ENCODE results near the gene POLR2E. TPM values are rescaled to one million over a fixed set of nuclear protein-coding genes. Genes with fewer than 3 reads are reported as not detected.

POLR2E gene
- total and polyA plus RNA-seq, 9 of the 15 experiments (the other 6 are each of a cell fraction or from before 2014, with no cell fraction given): 3.4 to 413 (median 244) TPM

DNA sequence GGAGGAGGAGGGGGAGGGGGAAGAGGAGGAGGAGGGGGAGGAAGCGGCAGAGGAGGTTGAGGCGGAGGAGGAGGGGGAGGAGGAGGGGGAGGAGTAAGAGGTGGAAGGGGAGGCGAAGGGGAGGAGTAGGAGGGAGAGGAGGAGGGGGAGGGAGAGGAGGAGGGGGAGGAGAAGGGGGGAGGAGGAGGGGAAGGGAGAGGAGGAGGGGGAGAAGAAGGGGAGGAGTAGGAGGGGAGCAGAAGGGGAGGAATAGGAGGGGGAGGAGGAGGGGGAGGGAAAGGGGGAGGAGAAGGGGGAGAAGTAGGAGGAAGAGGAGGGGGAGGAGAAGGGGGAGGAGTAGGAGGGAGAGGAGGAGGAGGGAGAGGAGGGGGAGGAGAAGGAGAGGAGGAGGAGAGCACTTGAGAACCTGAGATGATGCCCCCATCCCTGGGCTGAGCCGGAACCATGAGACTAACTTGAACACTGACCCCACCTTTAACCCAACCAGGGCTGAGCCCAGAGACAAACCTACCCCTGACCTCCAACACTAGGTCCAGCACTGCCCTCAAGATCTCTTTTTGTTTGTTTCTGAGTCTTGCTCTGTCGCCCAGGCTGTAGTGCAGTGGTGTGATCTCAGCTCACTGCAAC lies 42.7 kb downstream of the POLR2E start:
- POLR2A ChIA-PET: no interaction called here
- DNase-seq (ENCODE audit: extremely low read depth in 1 of 4, low spot score in 3 of 4): peak in 3 of 4 experiments; percentile 18 to 45 (median 40)
- TF ChIP-seq TCF7 (IDR thresholded peaks at IDR 0.05; ENCODE audit: borderline replicate concordance) (no peak), ZNF253 (CRISPR knock-in tag; conservative IDR thresholded peaks at IDR 0.05) (no peak), RREB1 (CRISPR knock-in tag; IDR thresholded peaks at IDR 0.05) (no peak), SIN3B (IDR thresholded peaks at IDR 0.05; ENCODE audit: low read depth) (no peak), PCBP2 (IDR thresholded peaks at IDR 0.05; ENCODE audit: low read depth, low read length, poor library complexity, severe bottlenecking) (peak; percentile 62)
- TF ChIP-seq, protein P1, sequence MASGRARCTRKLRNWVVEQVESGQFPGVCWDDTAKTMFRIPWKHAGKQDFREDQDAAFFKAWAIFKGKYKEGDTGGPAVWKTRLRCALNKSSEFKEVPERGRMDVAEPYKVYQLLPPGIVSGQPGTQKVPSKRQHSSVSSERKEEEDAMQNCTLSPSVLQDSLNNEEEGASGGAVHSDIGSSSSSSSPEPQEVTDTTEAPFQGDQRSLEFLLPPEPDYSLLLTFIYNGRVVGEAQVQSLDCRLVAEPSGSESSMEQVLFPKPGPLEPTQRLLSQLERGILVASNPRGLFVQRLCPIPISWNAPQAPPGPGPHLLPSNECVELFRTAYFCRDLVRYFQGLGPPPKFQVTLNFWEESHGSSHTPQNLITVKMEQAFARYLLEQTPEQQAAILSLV (tag; IDR thresholded peaks at IDR 0.05): no peak
- TF ChIP-seq, protein P2, sequence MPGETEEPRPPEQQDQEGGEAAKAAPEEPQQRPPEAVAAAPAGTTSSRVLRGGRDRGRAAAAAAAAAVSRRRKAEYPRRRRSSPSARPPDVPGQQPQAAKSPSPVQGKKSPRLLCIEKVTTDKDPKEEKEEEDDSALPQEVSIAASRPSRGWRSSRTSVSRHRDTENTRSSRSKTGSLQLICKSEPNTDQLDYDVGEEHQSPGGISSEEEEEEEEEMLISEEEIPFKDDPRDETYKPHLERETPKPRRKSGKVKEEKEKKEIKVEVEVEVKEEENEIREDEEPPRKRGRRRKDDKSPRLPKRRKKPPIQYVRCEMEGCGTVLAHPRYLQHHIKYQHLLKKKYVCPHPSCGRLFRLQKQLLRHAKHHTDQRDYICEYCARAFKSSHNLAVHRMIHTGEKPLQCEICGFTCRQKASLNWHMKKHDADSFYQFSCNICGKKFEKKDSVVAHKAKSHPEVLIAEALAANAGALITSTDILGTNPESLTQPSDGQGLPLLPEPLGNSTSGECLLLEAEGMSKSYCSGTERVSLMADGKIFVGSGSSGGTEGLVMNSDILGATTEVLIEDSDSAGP (CRISPR knock-in tag; IDR thresholded peaks at IDR 0.05): no peak

More for the DNA sequence above, 42.7 kb downstream of the POLR2E start:
- Histone ChIP-seq H3K4me3 (no peak overlapping the region), H3K27me3 (ENCODE audit: control insufficient read depth in 2 of 2, insufficient read depth in 2 of 2, low read length in 2 of 2) (no peaks in the 10 kb centered on the region), H3K27ac (ENCODE audit: extremely low read depth, low read depth, low read length) (no peak overlapping the region), H3K79me2 (ENCODE audit: control insufficient read depth, insufficient read depth, low read length) (peaks cover under 1% of the 10 kb centered on the region; the same call in 2 of the 3 replicates), H3K4me1 (replicated peaks in 1 of 2; ENCODE audit: control insufficient read depth in 2 of 2, insufficient read depth in 2 of 2, low read length in 2 of 2) (peaks cover 0 to 54% of the 10 kb centered on the region in 2 experiments; a peak in 3 of 5 replicates), H3K9me3 (replicated peaks; ENCODE audit: control insufficient read depth, insufficient read depth, low read depth, low read length) (no peaks in the 10 kb centered on the region), H4K20me1 (replicated peaks; ENCODE audit: control insufficient read depth, insufficient read depth, low read length) (0 out of 2 replicates have a peak, but pooled peaks cover 4% of the 10 kb centered on the region), H3K36me3 (ENCODE audit: control insufficient read depth, insufficient read depth, low read length) (peaks cover 74% of the 10 kb centered on the region), H3K4me2 (ENCODE audit: insufficient read depth, low read length) (no peak overlapping the region), H2AFZ (ENCODE audit: low read depth, low read length) (no peak overlapping the region), H3K9me1 (ENCODE audit: control insufficient read depth, insufficient read depth, low read length) (no peaks in the 10 kb centered on the region), H3K9ac (ENCODE audit: insufficient read depth in 1 of 2, low read depth in 2 of 2, low read length in 2 of 2) (no peak overlapping the region)
- CTCF ChIA-PET (ENCODE audit: low intra/inter-chr PET ratio): no interaction called here
- intact Hi-C loops (cut with micrococcal nuclease): no loop called here
- FAIRE-seq: no peak
- 64% methylated on average over 3 of the region's 5 CpGs for WGBS (ENCODE audit: insufficient coverage, low coverage, missing lambda C conversion rate)
- BruUV-seq (replicated peaks): no TSS peak
- in situ Hi-C loops (cut with MboI): no loop called here
- peak; percentile 31; the same call in 2 of the 3 replicates for ATAC-seq

All from K562 (cell line).